OCI-M1 (cell line): ENCODE measurements around the gene ACP4.
"Not testable (repeated sequence)": the region's sequence is repeated elsewhere in the genome, so short reads cannot be mapped to it uniquely, and the experiment has no call there.

Experiments used
- DNase-seq: peaks from one replicate; lab custom pipeline; 2025; lab: John Stamatoyannopoulos, UW

ACP4 gene

GRCh38 chr19:50790396-50790795 lies at the start of gene ACP4:
Gene ACP4, plus strand, starts transcription at chr19:50790415. Its CDS starts 0 bp downstream, at chr19:50790415.
- no peak for DNase-seq

GRCh38 chr19:50741179-50741933 lies 48.9 kb upstream of the ACP4 start:
- no peak for DNase-seq

GRCh38 chr19:50743537-50743936 lies 46.7 kb upstream of the ACP4 start:
- no peak for DNase-seq

GRCh38 chr19:50745221-50745620 lies 45.0 kb upstream of the ACP4 start:
- no peak for DNase-seq

- not testable (repeated sequence) for DNase-seq
Observed at GRCh38 chr19:50747141-50747540, 43.1 kb upstream of the ACP4 start.

- no peak for DNase-seq
Observed at GRCh38 chr19:50749490-50749889, 40.7 kb upstream of the ACP4 start.

GRCh38 chr19:50750010-50750409 lies 40.2 kb upstream of the ACP4 start:
- DNase-seq, result no peak

GRCh38 chr19:50753879-50754278 lies 36.3 kb upstream of the ACP4 start:
- no peak for DNase-seq

GRCh38 chr19:50756244-50756643 lies 34.0 kb upstream of the ACP4 start:
- not testable (repeated sequence) for DNase-seq

- DNase-seq, result not testable (repeated sequence)
Observed at GRCh38 chr19:50757624-50758023, 32.6 kb upstream of the ACP4 start.

- DNase-seq, result not testable (repeated sequence)
Observed at GRCh38 chr19:50759076-50759475, 31.1 kb upstream of the ACP4 start.

- DNase-seq, result peak; percentile 78
Observed at GRCh38 chr19:50759886-50760285, 30.3 kb upstream of the ACP4 start.

GRCh38 chr19:50761501-50761900 lies 28.7 kb upstream of the ACP4 start:
- not testable (repeated sequence) for DNase-seq

- not testable (repeated sequence) for DNase-seq
Observed at GRCh38 chr19:50763521-50763920, 26.7 kb upstream of the ACP4 start.

- no peak for DNase-seq
Observed at GRCh38 chr19:50764409-50764808, 25.8 kb upstream of the ACP4 start.

- not testable (repeated sequence) for DNase-seq
Observed at GRCh38 chr19:50766746-50767145, 23.5 kb upstream of the ACP4 start.

- not testable (repeated sequence) for DNase-seq
Observed at GRCh38 chr19:50767263-50767662, 23.0 kb upstream of the ACP4 start.

GRCh38 chr19:50768277-50768676 lies 21.9 kb upstream of the ACP4 start:
- DNase-seq, result peak; percentile 85

- not testable (repeated sequence) for DNase-seq
Observed at GRCh38 chr19:50770164-50770563, 20.1 kb upstream of the ACP4 start, which contains the start of gene GPR32. Gene GPR32, plus strand, starts transcription at chr19:50770464. Its CDS starts 137 bp downstream, at chr19:50770601.

GRCh38 chr19:50770888-50771287 lies 19.3 kb upstream of the ACP4 start:
- DNase-seq, result no peak

- DNase-seq, result peak; percentile 61
Observed at GRCh38 chr19:50772476-50772875, 17.7 kb upstream of the ACP4 start.

GRCh38 chr19:50772912-50773311 lies 17.3 kb upstream of the ACP4 start:
- not testable (repeated sequence) for DNase-seq

- DNase-seq, result not testable (repeated sequence)
Observed at GRCh38 chr19:50773454-50773853, 16.8 kb upstream of the ACP4 start.

- DNase-seq, result no peak
Observed at GRCh38 chr19:50776131-50776530, 14.1 kb upstream of the ACP4 start.
